Measurements from ENCODE around the gene CCDC78.

DNA sequence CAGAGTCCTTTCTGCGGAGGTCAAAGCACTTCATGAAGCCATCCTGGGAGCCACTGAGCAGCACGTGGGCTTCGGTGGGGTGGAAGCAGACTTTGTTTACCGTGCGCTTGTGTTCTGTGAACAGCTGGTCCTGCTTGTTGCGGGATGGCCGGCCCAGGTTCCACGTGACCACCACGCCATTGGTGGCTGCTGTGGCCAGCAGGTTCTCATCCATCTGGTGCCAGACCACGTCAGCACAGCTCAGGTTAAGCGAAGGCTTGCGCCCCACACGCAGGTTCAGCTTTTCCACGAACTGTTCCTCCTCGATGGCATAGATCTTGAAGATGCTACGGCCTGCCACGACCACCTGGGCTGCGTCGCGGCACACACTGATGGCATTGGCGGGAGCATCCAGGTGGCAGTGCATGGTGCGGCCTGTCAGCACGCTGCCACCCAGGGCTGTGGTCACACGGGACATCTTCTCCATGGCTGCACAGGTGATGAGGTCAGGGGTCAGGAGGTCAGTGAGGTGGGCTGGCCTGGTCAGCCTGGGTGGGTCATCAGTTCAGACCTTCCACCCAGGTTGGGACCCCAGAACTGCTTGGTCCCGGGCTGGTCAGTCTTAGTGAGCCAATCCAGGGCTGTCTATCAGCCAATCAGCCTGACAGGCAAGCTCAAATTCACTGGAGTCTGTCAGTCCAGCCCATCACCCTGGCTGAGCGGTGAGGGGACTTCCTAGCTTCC lies 36.9 kb downstream of the CCDC78 start:
- TF ChIP-seq, protein P1, sequence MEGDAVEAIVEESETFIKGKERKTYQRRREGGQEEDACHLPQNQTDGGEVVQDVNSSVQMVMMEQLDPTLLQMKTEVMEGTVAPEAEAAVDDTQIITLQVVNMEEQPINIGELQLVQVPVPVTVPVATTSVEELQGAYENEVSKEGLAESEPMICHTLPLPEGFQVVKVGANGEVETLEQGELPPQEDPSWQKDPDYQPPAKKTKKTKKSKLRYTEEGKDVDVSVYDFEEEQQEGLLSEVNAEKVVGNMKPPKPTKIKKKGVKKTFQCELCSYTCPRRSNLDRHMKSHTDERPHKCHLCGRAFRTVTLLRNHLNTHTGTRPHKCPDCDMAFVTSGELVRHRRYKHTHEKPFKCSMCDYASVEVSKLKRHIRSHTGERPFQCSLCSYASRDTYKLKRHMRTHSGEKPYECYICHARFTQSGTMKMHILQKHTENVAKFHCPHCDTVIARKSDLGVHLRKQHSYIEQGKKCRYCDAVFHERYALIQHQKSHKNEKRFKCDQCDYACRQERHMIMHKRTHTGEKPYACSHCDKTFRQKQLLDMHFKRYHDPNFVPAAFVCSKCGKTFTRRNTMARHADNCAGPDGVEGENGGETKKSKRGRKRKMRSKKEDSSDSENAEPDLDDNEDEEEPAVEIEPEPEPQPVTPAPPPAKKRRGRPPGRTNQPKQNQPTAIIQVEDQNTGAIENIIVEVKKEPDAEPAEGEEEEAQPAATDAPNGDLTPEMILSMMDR (IDR thresholded peaks at IDR 0.05) = no peak
- no peak for TF ChIP-seq POLR2AphosphoS5 (IDR thresholded peaks at IDR 0.05; ENCODE audit: insufficient read depth in 1 of 2, low read depth in 1 of 2)
